Testis (tissue), 3 donors: ENCODE measurements around the gene PRKACA. TPM values are rescaled to one million over a fixed set of nuclear protein-coding genes. Genes with fewer than 3 reads are reported as not detected.

ENCODE experiments used
- DNase-seq: peaks from one replicate; pipeline ENCODE4 v3.0.0-alpha.2; 2019
- H3K27ac ChIP-seq, 2 donors: fragments of 200-600 bp; sonication (generic); one replicate each; pipeline ENCODE4 v1.5.1; 2019
- H3K27me3 ChIP-seq: fragments of 200-600 bp; sonication (generic); one replicate; pipeline ENCODE4 v1.5.1; 2019
- H3K36me3 ChIP-seq: fragments of 200-600 bp; sonication (generic); one replicate; pipeline ENCODE4 v1.5.1; 2017; ENCODE audit warnings: low read depth; ENCODE audit errors: missing control alignments
- H3K4me1 ChIP-seq: fragments of 200-600 bp; sonication (generic); one replicate; pipeline ENCODE4 v1.5.1; 2019
- H3K4me3 ChIP-seq, 2 donors: fragments of 200-600 bp; sonication (generic); one replicate each; pipeline ENCODE4 v1.5.1; 2017 to 2019
- H3K9me3 ChIP-seq: fragments of 200-600 bp; sonication (generic); one replicate; pipeline ENCODE4 v1.5.1; 2017
- CTCF ChIP-seq, 3 experiments: fragments of 450-650 bp in 2 of 3; fragments of 200-600 bp in 1 of 3; sonication (generic) in 1 of 3; IDR thresholded peaks; one replicate each; pipeline ENCODE4 v1.5.1; 2016 to 2019; ENCODE audit warnings: antibody characterized with exemption in 3 of 3, mild to moderate bottlenecking in 2 of 3, moderate library complexity in 1 of 3
- POLR2A ChIP-seq: fragments of 450-650 bp; IDR thresholded peaks from one replicate; pipeline ENCODE4 v1.6.1; 2017; ENCODE audit warnings: antibody characterized with exemption, mild to moderate bottlenecking, moderate library complexity
- WGBS, 2 donors: methylation state at CpG; one replicate each; pipeline ENCODE4 v1.1.5; 2018; 5-methylcytosine and 5-hydroxymethylcytosine counted together
- intact Hi-C: fragments of 100-400 bp; cut with DNase I; formaldehyde crosslinking; loops from one replicate; pipeline ENCODE4 v1.15.1; 2023; ENCODE audit warnings: low total_unique reads
- polyA plus RNA-seq: library from polyadenylated mRNA; stranded (reverse); fragments of 350-450 nt; fragmentation: Illumina TruSeq; extraction: RNeasy Lipid Tissue Mini Kit (QIAGEN cat#74804); gene quantifications from one replicate; pipeline ENCODE4 v1.2.3, GENCODE V29; 2014; ENCODE audit warnings: low read depth, low replicate concordance; ENCODE audit not compliant: insufficient read depth
- total RNA-seq, 2 donors: library from RNA; depleted of rRNA; stranded (reverse); fragments of >200 nt; gene quantifications; one replicate each; pipeline ENCODE4 v1.2.3, GENCODE V29; 2016

PRKACA gene
- total and polyA plus RNA-seq, 3 donors from 2014 or later = 114 to 203 (median 116) TPM

GRCh38 chr19:14089662-14090508 lies 27.7 kb downstream of the PRKACA start:
- peak in 2 of 3 experiments; percentile 2 to 24 for TF ChIP-seq CTCF (IDR thresholded peaks at IDR 0.05)
- TF ChIP-seq POLR2A = no peak

GRCh38 chr19:14089412-14089661 lies 28.2 kb downstream of the PRKACA start:
- H3K27me3 ChIP-seq = no peaks in the 10 kb centered on the region
- H3K4me3 ChIP-seq = peak overlapping the region; percentile 25 to 71
- peaks cover 12% of the 10 kb centered on the region for H3K4me1 ChIP-seq
- TF ChIP-seq CTCF (IDR thresholded peaks at IDR 0.05) = peak in 1 of 3 experiments; percentile 5
- TF ChIP-seq POLR2A = no peak
- no peak for DNase-seq
- no peaks in the 10 kb centered on the region for H3K36me3 ChIP-seq
- WGBS, 2 donors = 8 to 13% methylated on average over 15 to 16 of the region's 16 CpGs
- no peaks in the 10 kb centered on the region for H3K9me3 ChIP-seq
- intact Hi-C loops = no loop called here
- H3K27ac ChIP-seq = peak overlapping the region in 1 of 2 donors; percentile 56

More at GRCh38 chr19:14089662-14090508, 27.7 kb downstream of the PRKACA start:
- H3K4me3 ChIP-seq = peak overlapping the region; percentile 50 to 71
- no peak for DNase-seq
- intact Hi-C loops = no loop called here
- H3K9me3 ChIP-seq = no peaks in the 10 kb centered on the region
- H3K4me1 ChIP-seq = peaks cover 14% of the 10 kb centered on the region
- peak overlapping the region in 1 of 2 donors; percentile 97 for H3K27ac ChIP-seq
- no peaks in the 10 kb centered on the region for H3K36me3 ChIP-seq
- 0% methylated on average over 11 to 77 of the region's 142 CpGs for WGBS, 2 donors
- no peaks in the 10 kb centered on the region for H3K27me3 ChIP-seq

- Histone ChIP-seq H3K36me3 (no peaks in the 10 kb centered on the region), H3K4me3 (peak overlapping the region; percentile 25 to 71), H3K27me3 (no peaks in the 10 kb centered on the region), H3K27ac (peak overlapping the region in 1 of 2 donors; percentile 56), H3K9me3 (no peaks in the 10 kb centered on the region), H3K4me1 (peaks cover 12% of the 10 kb centered on the region)
- 76% methylated on average over 27 to 30 of the region's 30 CpGs for WGBS, 2 donors
- TF ChIP-seq POLR2A (no peak), CTCF (IDR thresholded peaks at IDR 0.05) (no peak)
- DNase-seq = no peak
- intact Hi-C loops = no loop called here
Observed at GRCh38 chr19:14088634-14089411, 28.7 kb downstream of the PRKACA start.

- no peaks in the 10 kb centered on the region for H3K9me3 ChIP-seq
- DNase-seq = no peak
- H3K4me1 ChIP-seq = peaks cover 11% of the 10 kb centered on the region
- no peaks in the 10 kb centered on the region for H3K36me3 ChIP-seq
- TF ChIP-seq POLR2A (no peak), CTCF (IDR thresholded peaks at IDR 0.05) (no peak)
- H3K27me3 ChIP-seq = no peaks in the 10 kb centered on the region
- H3K4me3 ChIP-seq = peak overlapping the region in 1 of 2 donors; percentile 14
- intact Hi-C loops = no loop called here
- WGBS, 2 donors = 62 to 85% methylated on average over 5 of the region's 5 CpGs
- H3K27ac ChIP-seq = no peak overlapping the region
Observed at GRCh38 chr19:14086098-14086497, 31.5 kb downstream of the PRKACA start.
